Nephron (organoid): ENCODE results near the gene AAK1.

Experiments
- H3K27ac Mint-ChIP-seq, 3 experiments: 2 replicates each; pipeline ENCODE4 v1.8.0; 2020; ENCODE audit warnings: mixed read lengths in 3 of 3, mild to moderate bottlenecking in 2 of 3, moderate library complexity in 1 of 3
- H3K27me3 Mint-ChIP-seq: 2 replicates; pipeline ENCODE4 v1.8.0; 2021; ENCODE audit warnings: low read depth, mild to moderate bottlenecking, moderate library complexity, mixed read lengths
- H3K36me3 Mint-ChIP-seq: 2 replicates; pipeline ENCODE4 v1.8.0; 2020; ENCODE audit warnings: low read depth, mixed read lengths
- H3K4me1 Mint-ChIP-seq: 2 replicates; pipeline ENCODE4 v1.8.0; 2020; ENCODE audit warnings: mixed read lengths
- H3K4me3 Mint-ChIP-seq, 3 experiments: 2 replicates each; pipeline ENCODE4 v1.8.0; 2020; ENCODE audit warnings: mild to moderate bottlenecking in 3 of 3, mixed read lengths in 3 of 3, moderate library complexity in 2 of 3
- H3K9me3 Mint-ChIP-seq: 2 replicates; pipeline ENCODE4 v1.8.0; 2020; ENCODE audit warnings: mixed read lengths
- TF ChIP-seq, protein P1 (sequence below), 3 experiments: fragments of 200-600 bp; sonication (generic); IDR thresholded peaks; one replicate each; pipeline ENCODE4 v1.5.0; 2021; ENCODE audit warnings: antibody characterized with exemption in 3 of 3; ENCODE audit not compliant: unreplicated experiment in 3 of 3

Gene AAK1

GRCh38 chr2:69589973-69590652 lies 53.4 kb downstream of the AAK1 start:
- no peaks in the 10 kb centered on the region for H3K27me3 Mint-ChIP-seq
- no peaks in the 10 kb centered on the region for H3K36me3 Mint-ChIP-seq
- TF ChIP-seq, protein P1, sequence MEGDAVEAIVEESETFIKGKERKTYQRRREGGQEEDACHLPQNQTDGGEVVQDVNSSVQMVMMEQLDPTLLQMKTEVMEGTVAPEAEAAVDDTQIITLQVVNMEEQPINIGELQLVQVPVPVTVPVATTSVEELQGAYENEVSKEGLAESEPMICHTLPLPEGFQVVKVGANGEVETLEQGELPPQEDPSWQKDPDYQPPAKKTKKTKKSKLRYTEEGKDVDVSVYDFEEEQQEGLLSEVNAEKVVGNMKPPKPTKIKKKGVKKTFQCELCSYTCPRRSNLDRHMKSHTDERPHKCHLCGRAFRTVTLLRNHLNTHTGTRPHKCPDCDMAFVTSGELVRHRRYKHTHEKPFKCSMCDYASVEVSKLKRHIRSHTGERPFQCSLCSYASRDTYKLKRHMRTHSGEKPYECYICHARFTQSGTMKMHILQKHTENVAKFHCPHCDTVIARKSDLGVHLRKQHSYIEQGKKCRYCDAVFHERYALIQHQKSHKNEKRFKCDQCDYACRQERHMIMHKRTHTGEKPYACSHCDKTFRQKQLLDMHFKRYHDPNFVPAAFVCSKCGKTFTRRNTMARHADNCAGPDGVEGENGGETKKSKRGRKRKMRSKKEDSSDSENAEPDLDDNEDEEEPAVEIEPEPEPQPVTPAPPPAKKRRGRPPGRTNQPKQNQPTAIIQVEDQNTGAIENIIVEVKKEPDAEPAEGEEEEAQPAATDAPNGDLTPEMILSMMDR (IDR thresholded peaks at IDR 0.05; ENCODE audit: unreplicated experiment in 3 of 3), result no peak
- H3K4me3 Mint-ChIP-seq, result no peak overlapping the region
- H3K4me1 Mint-ChIP-seq, result peaks cover 6% of the 10 kb centered on the region
- H3K27ac Mint-ChIP-seq, result no peak overlapping the region
- no peaks in the 10 kb centered on the region for H3K9me3 Mint-ChIP-seq

DNA sequence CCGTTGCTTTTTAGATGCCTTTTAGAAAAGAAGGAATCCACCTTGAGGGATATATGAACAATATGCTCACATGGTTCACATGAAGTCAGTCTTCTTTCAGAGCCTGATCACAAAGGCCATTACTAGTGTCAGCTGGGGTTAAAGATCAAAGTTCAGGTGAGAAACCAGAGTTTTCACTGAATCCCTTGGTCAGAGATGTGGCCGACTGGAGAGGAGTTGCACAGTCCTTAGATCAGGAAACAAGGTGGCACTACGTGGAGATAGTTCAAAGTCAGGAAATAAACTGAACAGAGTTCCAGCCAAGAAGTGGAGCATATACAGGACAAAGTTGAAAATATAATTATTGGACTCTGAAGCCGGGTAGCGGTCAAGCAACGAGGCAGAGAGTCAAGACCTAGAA lies 54.6 kb downstream of the AAK1 start:
- no peak overlapping the region for H3K4me3 Mint-ChIP-seq

GRCh38 chr2:69588403-69588802 lies 55.1 kb downstream of the AAK1 start:
- Mint-ChIP-seq H3K27ac (peak overlapping the region in 1 of 3 experiments; percentile 63), H3K4me3 (no peak overlapping the region), H3K4me1 (peaks cover 14% of the 10 kb centered on the region), H3K9me3 (no peaks in the 10 kb centered on the region), H3K36me3 (no peaks in the 10 kb centered on the region), H3K27me3 (no peaks in the 10 kb centered on the region)
- TF ChIP-seq, protein P1 (IDR thresholded peaks at IDR 0.05; ENCODE audit: unreplicated experiment in 3 of 3), result no peak

More for the DNA sequence above, 54.6 kb downstream of the AAK1 start:
- Mint-ChIP-seq H3K27me3 (no peaks in the 10 kb centered on the region), H3K27ac (peak overlapping the region in 1 of 3 experiments; percentile 63), H3K9me3 (no peaks in the 10 kb centered on the region), H3K36me3 (no peaks in the 10 kb centered on the region), H3K4me1 (peaks cover 9% of the 10 kb centered on the region)
- TF ChIP-seq, protein P1 (IDR thresholded peaks at IDR 0.05; ENCODE audit: unreplicated experiment in 3 of 3), result no peak

- H3K27me3 Mint-ChIP-seq, result no peaks in the 10 kb centered on the region
- H3K4me1 Mint-ChIP-seq, result peaks cover 29% of the 10 kb centered on the region
- no peak overlapping the region for H3K4me3 Mint-ChIP-seq
- no peaks in the 10 kb centered on the region for H3K36me3 Mint-ChIP-seq
- H3K9me3 Mint-ChIP-seq, result no peaks in the 10 kb centered on the region
- TF ChIP-seq, protein P1 (IDR thresholded peaks at IDR 0.05; ENCODE audit: unreplicated experiment in 3 of 3), result no peak
- peak overlapping the region; percentile 27 to 77 (median 61) for H3K27ac Mint-ChIP-seq
These were observed 57.5 kb downstream of the AAK1 start for GRCh38 chr2:69585855-69586555.

DNA sequence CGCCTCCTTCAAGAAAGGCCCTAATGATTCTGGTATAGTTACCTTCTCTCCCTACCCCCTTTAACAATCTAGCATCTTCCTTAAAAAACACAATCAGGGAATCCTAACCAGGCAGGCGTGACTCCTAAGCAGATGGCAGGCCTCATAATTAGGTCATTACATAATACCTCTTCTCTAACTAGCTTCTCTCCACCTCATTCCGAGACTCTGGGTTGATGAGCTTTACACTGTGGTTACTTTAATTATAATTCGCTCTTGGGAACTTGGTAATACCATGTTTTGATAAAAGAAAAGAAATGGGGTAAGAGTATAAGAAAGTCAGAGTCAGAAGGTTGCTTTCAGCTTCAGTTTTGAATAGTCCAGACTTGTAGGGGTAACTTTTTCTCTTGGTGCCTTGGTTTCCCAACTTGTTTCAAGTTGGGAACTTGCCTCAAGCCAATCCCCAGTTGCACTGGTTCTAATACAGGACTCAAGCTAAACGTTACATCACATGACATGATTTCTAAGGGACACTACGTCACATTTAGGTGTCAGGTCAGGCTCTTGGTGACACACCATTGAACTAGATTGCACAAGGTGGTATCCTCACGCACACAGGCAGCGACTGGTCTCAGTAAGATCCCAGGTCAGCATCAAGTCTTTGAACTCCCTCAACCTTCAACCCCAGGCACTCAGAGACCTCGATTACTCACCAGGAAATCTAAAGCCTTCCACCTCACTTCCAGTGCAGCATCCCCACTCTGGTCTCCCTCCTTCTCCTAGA lies 59.2 kb downstream of the AAK1 start:
- TF ChIP-seq, protein P1 (IDR thresholded peaks at IDR 0.05; ENCODE audit: unreplicated experiment in 3 of 3), result no peak

More for the DNA sequence above, 59.2 kb downstream of the AAK1 start:
- no peaks in the 10 kb centered on the region for H3K9me3 Mint-ChIP-seq
- no peaks in the 10 kb centered on the region for H3K36me3 Mint-ChIP-seq
- no peaks in the 10 kb centered on the region for H3K27me3 Mint-ChIP-seq
- H3K4me3 Mint-ChIP-seq, result no peak overlapping the region
- H3K27ac Mint-ChIP-seq, result peak overlapping the region; percentile 21 to 55 (median 27)
- H3K4me1 Mint-ChIP-seq, result peaks cover 42% of the 10 kb centered on the region
